A549 (cell line): ENCODE measurements around the gene COPZ2.

ENCODE experiments used
- CHD4 ChIP-seq: fragments of 200-600 bp; sonication (generic); IDR thresholded peaks from 2 replicates; pipeline ENCODE4 v1.6.1; 2016; ENCODE audit warnings: antibody characterized with exemption, mild to moderate bottlenecking, borderline replicate concordance
- KDM1A ChIP-seq: fragments of 200-600 bp; sonication (generic); IDR thresholded peaks from 2 replicates; pipeline ENCODE4 v1.6.1; 2016; ENCODE audit warnings: low read depth, mild to moderate bottlenecking
- MAFK ChIP-seq: fragments of 450-650 bp; IDR thresholded peaks from 2 replicates; pipeline ENCODE4 v1.6.1; 2014; ENCODE audit not compliant: partially characterized antibody
- MAZ ChIP-seq: fragments of 150-350 bp; IDR thresholded peaks from 2 replicates; pipeline ENCODE4 v1.6.1; 2014; ENCODE audit warnings: antibody characterized with exemption, low read depth, low read length, borderline replicate concordance
- NPAS2 ChIP-seq: fragments of 250-450 bp; sonication (Bioruptor Pico); IDR thresholded peaks from 2 replicates; pipeline ENCODE4 v1.8.0; 2022; ENCODE audit warnings: mild to moderate bottlenecking, moderate library complexity, borderline replicate concordance
- PHF8 ChIP-seq: fragments of 200-600 bp; sonication (generic); IDR thresholded peaks from 2 replicates; pipeline ENCODE4 v1.6.1; 2016; ENCODE audit warnings: low read depth, mild to moderate bottlenecking, antibody characterized with exemption, moderate library complexity, borderline replicate concordance
- POLR2A ChIP-seq: IDR thresholded peaks from 2 replicates; pipeline ENCODE4 v1.6.1; 2012; ENCODE audit warnings: mild to moderate bottlenecking, low read length
- RAD21 ChIP-seq, 2 experiments: fragments of >200 bp in 1 of 2; sonication (Bioruptor Twin) in 1 of 2; formaldehyde crosslinking in 1 of 2; IDR thresholded peaks in 1 of 2; conservative IDR thresholded peaks in 1 of 2; 2 replicates in 1 of 2; 3 replicates in 1 of 2; pipeline ENCODE4 v1.6.1; 2012 to 2018; ENCODE audit warnings: inconsistent platforms in 1 of 2
- ZFP36 ChIP-seq: fragments of 450-650 bp; IDR thresholded peaks from 2 replicates; pipeline ENCODE4 v1.6.1; 2014; ENCODE audit warnings: borderline replicate concordance; ENCODE audit not compliant: partially characterized antibody
- TF ChIP-seq, protein P1 (sequence below): fragments of >200 bp; sonication (Bioruptor Twin); formaldehyde crosslinking; IDR thresholded peaks from 3 replicates; pipeline ENCODE4 v1.5.1; 2016
- TF ChIP-seq, protein P2 (sequence below): fragments of 200-600 bp; sonication (generic); IDR thresholded peaks from 2 replicates; pipeline ENCODE4 v1.6.1; 2016; ENCODE audit warnings: antibody characterized with exemption, mild to moderate bottlenecking, moderate library complexity
- TF ChIP-seq, protein P3 (sequence below): IDR thresholded peaks from 2 replicates; pipeline ENCODE4 v1.6.1; 2012; ENCODE audit warnings: low read depth, borderline replicate concordance

- TF ChIP-seq ZFP36 (no peak), KDM1A (no peak), RAD21 (conservative IDR thresholded peaks at IDR 0.05 in 1 of 2, IDR thresholded peaks at IDR 0.05 in 1 of 2) (no peak), MAFK (no peak), MAZ (no peak), NPAS2 (CRISPR knock-in tag) (no peak), PHF8 (no peak), POLR2A (no peak), CHD4 (no peak)
- TF ChIP-seq, protein P1, sequence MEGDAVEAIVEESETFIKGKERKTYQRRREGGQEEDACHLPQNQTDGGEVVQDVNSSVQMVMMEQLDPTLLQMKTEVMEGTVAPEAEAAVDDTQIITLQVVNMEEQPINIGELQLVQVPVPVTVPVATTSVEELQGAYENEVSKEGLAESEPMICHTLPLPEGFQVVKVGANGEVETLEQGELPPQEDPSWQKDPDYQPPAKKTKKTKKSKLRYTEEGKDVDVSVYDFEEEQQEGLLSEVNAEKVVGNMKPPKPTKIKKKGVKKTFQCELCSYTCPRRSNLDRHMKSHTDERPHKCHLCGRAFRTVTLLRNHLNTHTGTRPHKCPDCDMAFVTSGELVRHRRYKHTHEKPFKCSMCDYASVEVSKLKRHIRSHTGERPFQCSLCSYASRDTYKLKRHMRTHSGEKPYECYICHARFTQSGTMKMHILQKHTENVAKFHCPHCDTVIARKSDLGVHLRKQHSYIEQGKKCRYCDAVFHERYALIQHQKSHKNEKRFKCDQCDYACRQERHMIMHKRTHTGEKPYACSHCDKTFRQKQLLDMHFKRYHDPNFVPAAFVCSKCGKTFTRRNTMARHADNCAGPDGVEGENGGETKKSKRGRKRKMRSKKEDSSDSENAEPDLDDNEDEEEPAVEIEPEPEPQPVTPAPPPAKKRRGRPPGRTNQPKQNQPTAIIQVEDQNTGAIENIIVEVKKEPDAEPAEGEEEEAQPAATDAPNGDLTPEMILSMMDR, result no peak
- TF ChIP-seq, protein P2, sequence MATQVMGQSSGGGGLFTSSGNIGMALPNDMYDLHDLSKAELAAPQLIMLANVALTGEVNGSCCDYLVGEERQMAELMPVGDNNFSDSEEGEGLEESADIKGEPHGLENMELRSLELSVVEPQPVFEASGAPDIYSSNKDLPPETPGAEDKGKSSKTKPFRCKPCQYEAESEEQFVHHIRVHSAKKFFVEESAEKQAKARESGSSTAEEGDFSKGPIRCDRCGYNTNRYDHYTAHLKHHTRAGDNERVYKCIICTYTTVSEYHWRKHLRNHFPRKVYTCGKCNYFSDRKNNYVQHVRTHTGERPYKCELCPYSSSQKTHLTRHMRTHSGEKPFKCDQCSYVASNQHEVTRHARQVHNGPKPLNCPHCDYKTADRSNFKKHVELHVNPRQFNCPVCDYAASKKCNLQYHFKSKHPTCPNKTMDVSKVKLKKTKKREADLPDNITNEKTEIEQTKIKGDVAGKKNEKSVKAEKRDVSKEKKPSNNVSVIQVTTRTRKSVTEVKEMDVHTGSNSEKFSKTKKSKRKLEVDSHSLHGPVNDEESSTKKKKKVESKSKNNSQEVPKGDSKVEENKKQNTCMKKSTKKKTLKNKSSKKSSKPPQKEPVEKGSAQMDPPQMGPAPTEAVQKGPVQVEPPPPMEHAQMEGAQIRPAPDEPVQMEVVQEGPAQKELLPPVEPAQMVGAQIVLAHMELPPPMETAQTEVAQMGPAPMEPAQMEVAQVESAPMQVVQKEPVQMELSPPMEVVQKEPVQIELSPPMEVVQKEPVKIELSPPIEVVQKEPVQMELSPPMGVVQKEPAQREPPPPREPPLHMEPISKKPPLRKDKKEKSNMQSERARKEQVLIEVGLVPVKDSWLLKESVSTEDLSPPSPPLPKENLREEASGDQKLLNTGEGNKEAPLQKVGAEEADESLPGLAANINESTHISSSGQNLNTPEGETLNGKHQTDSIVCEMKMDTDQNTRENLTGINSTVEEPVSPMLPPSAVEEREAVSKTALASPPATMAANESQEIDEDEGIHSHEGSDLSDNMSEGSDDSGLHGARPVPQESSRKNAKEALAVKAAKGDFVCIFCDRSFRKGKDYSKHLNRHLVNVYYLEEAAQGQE, result no peak
- TF ChIP-seq, protein P3, sequence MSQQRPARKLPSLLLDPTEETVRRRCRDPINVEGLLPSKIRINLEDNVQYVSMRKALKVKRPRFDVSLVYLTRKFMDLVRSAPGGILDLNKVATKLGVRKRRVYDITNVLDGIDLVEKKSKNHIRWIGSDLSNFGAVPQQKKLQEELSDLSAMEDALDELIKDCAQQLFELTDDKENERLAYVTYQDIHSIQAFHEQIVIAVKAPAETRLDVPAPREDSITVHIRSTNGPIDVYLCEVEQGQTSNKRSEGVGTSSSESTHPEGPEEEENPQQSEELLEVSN, result no peak
Observed at GRCh38 chr17:47990962-47991731, 46.5 kb downstream of the COPZ2 start.
